ENCODE data around the gene ANO7. TPM values are rescaled to one million over a fixed set of nuclear protein-coding genes. Genes with fewer than 3 reads are reported as not detected.

Gene ANO7
- total RNA-seq, 1 donor from 2014 or later = 16.1 TPM

DNA sequence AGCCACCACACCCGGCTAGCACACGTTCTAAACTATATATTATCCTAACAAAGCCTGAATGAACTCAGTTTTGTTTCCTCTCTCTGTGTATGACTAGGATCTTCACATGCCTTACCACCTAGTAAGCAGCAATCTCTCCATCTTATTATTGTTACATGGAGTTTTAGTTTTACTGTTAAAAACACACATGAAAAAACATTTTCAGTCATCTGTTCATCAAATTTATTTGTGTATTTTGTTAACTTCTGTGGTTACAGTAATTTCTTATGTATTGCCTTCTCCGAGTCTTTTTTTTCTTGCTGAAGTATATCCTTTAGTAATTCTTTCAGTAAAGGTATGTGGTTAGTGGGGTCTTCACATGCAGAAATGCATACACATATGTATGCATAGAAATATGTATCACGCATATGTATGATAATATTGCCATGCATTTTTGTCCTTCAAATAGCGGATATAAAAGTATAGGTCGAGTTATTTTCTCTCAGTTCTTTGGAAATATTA, 31.4 kb downstream of the ANO7 start:
- no peaks in the 10 kb centered on the region for H3K9me3 Mint-ChIP-seq (ENCODE audit: unreplicated experiment)
- no peak for TF ChIP-seq CTCF (IDR thresholded peaks at IDR 0.05; ENCODE audit: unreplicated experiment)
- peaks cover 15% of the 10 kb centered on the region for H3K36me3 Mint-ChIP-seq (ENCODE audit: low read depth, unreplicated experiment)
- no peak overlapping the region for H3K4me3 Mint-ChIP-seq (ENCODE audit: unreplicated experiment)
- no peak for DNase-seq (ENCODE audit: low spot score)
- H3K27me3 Mint-ChIP-seq (ENCODE audit: unreplicated experiment) = peaks cover 15% of the 10 kb centered on the region
- H3K4me1 Mint-ChIP-seq (ENCODE audit: unreplicated experiment) = peaks cover 34% of the 10 kb centered on the region
- H3K27ac Mint-ChIP-seq (ENCODE audit: unreplicated experiment) = no peak overlapping the region

- Mint-ChIP-seq H3K9me3 (ENCODE audit: unreplicated experiment) (no peaks in the 10 kb centered on the region), H3K4me1 (ENCODE audit: unreplicated experiment) (peaks cover 36% of the 10 kb centered on the region), H3K36me3 (ENCODE audit: low read depth, unreplicated experiment) (peaks cover 23% of the 10 kb centered on the region), H3K27ac (ENCODE audit: unreplicated experiment) (no peak overlapping the region), H3K4me3 (ENCODE audit: unreplicated experiment) (no peak overlapping the region), H3K27me3 (ENCODE audit: unreplicated experiment) (peaks cover 16% of the 10 kb centered on the region)
- TF ChIP-seq CTCF (IDR thresholded peaks at IDR 0.05; ENCODE audit: unreplicated experiment) = no peak
- no peak for DNase-seq (ENCODE audit: low spot score)
Measured at GRCh38 chr2:241223211-241224017, 34.9 kb downstream of the ANO7 start.

DNA sequence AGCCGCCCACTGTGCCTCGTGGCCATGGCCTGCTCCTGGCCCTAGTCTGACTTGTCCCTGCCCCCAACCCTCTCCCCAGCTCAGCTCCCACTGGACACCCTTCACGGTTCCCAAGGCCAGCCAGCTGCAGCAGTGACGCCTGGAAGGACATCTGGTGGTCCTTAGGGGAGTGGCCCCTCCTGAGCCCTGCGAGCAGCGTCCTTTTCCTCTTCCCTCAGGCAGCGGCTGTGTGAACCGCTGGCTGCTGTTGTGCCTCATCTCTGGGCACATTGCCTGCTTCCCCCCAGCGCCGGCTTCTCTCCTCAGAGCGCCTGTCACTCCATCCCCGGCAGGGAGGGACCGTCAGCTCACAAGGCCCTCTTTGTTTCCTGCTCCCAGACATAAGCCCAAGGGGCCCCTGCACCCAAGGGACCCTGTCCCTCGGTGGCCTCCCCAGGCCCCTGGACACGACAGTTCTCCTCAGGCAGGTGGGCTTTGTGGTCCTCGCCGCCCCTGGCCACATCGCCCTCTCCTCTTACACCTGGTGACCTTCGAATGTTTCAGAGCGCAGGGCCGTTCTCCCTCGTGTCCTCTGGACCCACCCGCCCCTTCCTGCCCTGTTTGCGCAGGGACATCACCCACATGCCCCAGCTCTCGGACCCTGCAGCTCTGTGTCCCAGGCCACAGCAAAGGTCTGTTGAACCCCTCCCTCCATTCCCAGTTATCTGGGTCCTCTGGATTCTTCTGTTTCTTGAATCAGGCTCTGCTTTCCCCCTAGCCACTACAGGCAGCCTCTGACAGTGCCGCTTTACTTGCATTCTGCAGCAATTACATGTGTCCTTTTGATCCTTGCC, 35.8 kb downstream of the ANO7 start:
- peak overlapping the region; percentile 47 for H3K4me3 Mint-ChIP-seq (ENCODE audit: unreplicated experiment)
- H3K36me3 Mint-ChIP-seq (ENCODE audit: low read depth, unreplicated experiment) = peaks cover 24% of the 10 kb centered on the region
- H3K27ac Mint-ChIP-seq (ENCODE audit: unreplicated experiment) = peak overlapping the region; percentile 18
- peaks cover 33% of the 10 kb centered on the region for H3K4me1 Mint-ChIP-seq (ENCODE audit: unreplicated experiment)
- DNase-seq (ENCODE audit: low spot score) = no peak
- no peak for TF ChIP-seq CTCF (IDR thresholded peaks at IDR 0.05; ENCODE audit: unreplicated experiment)
- peaks cover 15% of the 10 kb centered on the region for H3K27me3 Mint-ChIP-seq (ENCODE audit: unreplicated experiment)
- no peaks in the 10 kb centered on the region for H3K9me3 Mint-ChIP-seq (ENCODE audit: unreplicated experiment)

DNA sequence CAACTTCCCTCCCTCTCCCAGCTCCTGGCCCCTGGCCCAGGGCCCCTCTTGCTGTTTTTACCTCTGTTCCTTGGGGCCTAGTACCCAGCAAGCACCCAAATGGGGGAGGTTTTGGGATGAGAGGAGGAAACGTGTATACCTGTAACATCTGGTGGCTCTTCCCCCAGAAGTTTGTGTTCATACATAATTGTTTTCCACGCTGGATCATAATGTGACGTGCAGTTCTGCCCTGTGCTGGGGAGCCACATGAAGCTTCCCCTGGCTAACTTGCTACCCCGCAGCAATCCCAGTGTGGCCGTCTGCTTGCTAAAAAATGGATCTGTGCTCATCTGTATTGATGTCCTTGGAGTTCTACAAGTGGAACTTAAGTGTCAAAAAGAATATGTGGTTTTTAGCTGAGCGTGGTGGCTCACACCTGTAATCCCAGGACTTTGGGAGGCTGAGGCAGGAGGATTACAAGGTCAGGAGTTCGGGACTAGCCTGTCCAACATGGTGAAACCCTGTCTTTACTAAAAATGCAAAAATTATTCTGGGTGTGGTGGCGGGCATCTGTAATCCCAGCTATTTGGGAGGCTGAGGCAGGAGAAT, 36.5 kb downstream of the ANO7 start:
- Mint-ChIP-seq H3K36me3 (ENCODE audit: low read depth, unreplicated experiment) (peaks cover 26% of the 10 kb centered on the region), H3K4me3 (ENCODE audit: unreplicated experiment) (peak overlapping the region; percentile 47), H3K27me3 (ENCODE audit: unreplicated experiment) (peaks cover 15% of the 10 kb centered on the region), H3K27ac (ENCODE audit: unreplicated experiment) (peak overlapping the region; percentile 18), H3K9me3 (ENCODE audit: unreplicated experiment) (no peaks in the 10 kb centered on the region), H3K4me1 (ENCODE audit: unreplicated experiment) (peaks cover 35% of the 10 kb centered on the region)
- no peak for TF ChIP-seq CTCF (IDR thresholded peaks at IDR 0.05; ENCODE audit: unreplicated experiment)
- DNase-seq (ENCODE audit: low spot score) = no peak
